22Rv1 (cell line): ENCODE results near the gene SDF2L1.
"Not testable (repeated sequence)": the region's sequence is repeated elsewhere in the genome, so short reads cannot be mapped to it uniquely, and the experiment has no call there.

ENCODE experiments used
- H3K27ac ChIP-seq: fragments of 450-650 bp; 2 replicates; pipeline ENCODE4 v1.5.1; 2017
- CTCF ChIP-seq: fragments of 450-650 bp; IDR thresholded peaks from 2 replicates; pipeline ENCODE4 v1.5.1; 2017; ENCODE audit warnings: mild to moderate bottlenecking
- ZFX ChIP-seq: fragments of 450-650 bp; IDR thresholded peaks from 2 replicates; pipeline ENCODE4 v1.6.1; 2017; ENCODE audit warnings: antibody characterized with exemption, borderline replicate concordance

The SDF2L1 gene

DNA sequence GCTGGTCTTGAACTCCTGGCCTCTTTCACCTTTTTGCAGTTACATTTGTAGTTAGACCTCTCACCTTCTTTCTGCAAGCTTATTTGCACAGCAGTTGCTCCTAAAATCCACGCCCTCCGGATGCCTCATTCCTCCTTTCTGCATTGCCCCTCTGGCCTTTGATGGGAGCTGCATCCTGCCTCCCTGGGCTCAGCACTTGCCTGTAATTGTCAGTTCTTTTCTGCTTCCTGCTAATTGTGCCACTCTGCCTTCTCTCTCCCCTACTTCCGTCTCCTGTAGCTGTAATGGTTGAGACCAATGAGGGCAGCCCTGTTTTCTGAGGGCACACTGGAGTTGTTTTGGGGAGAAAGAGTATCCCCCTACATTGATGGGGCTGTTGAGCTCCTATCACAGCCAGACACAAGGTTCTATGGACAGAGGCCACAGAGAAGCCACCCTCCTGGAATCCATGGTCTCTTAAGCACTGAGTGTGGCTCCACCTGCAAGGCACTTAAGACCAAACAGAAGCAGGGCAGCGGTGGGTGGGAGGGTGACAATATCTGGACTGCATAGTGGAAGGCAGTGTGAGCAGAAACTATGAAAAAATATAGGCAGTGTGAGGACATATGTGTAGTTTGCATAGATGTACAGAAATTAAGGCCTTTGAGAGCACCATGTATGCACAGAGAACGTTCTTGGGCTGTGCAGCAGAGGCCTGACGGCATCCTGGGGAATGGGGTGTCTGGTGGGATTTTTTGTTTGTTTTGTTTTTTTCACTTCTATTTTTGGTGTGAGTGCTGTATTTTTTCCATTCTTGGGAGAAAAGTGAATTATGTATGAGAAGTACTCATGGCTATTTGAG, 42.8 kb upstream of the SDF2L1 start:
- no peak overlapping the region for H3K27ac ChIP-seq
- TF ChIP-seq ZFX (no peak), CTCF (no peak)

GRCh38 chr22:21602579-21602978, 39.5 kb upstream of the SDF2L1 start:
- TF ChIP-seq CTCF (no peak), ZFX (no peak)
- H3K27ac ChIP-seq = no peak overlapping the region

GRCh38 chr22:21603973-21604372, 38.1 kb upstream of the SDF2L1 start:
- no peak overlapping the region for H3K27ac ChIP-seq
- TF ChIP-seq ZFX (no peak), CTCF (no peak)

GRCh38 chr22:21605887-21606564, 36.1 kb upstream of the SDF2L1 start:
- TF ChIP-seq CTCF = no peak
- TF ChIP-seq ZFX = no peak
- H3K27ac ChIP-seq = no peak overlapping the region

GRCh38 chr22:21606775-21607174, 35.3 kb upstream of the SDF2L1 start:
- TF ChIP-seq ZFX = no peak
- no peak for TF ChIP-seq CTCF
- no peak overlapping the region for H3K27ac ChIP-seq

DNA sequence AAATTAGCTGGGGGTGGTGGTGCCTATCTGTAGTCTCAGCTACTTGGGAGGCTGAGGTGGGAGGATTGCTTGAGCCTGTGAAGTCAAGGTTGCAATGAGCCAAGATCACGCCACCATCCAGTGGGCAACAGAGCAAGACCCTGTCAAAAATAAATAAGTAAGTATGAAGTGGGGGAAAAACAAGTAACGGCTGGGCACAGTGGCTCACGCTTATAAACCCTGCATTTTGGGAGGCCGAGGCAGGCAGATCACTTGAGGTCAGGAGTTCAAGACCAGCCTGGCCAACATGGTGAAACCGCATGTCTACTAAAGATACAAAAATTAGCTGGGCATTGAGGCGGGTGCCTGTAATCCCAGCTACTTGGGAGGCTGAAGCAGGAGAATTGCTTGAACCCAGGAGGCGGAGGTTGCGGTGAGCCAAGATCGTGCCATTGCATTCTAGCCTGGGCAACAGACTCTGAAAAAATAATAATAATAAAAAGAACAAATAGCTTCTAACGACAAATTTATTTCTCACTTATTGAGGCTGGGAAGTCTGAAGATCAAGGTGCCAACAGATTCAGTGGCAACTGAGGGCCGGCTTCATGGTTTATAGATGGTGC, 32.4 kb upstream of the SDF2L1 start:
- not testable (repeated sequence) for H3K27ac ChIP-seq

- no peak overlapping the region for H3K27ac ChIP-seq
- TF ChIP-seq ZFX = no peak
- TF ChIP-seq CTCF = no peak
These were observed 30.7 kb upstream of the SDF2L1 start for GRCh38 chr22:21611210-21611977.
